C4-2B (cell line): Measurements from ENCODE around the gene ATP11B.
"Not testable (repeated sequence)": the region's sequence is repeated elsewhere in the genome, so short reads cannot be mapped to it uniquely, and the experiment has no call there.

Experiments
- H3K27ac ChIP-seq: fragments of 450-650 bp; 2 replicates; pipeline ENCODE4 v1.5.1; 2017
- ZFX ChIP-seq: fragments of 450-650 bp; IDR thresholded peaks from 2 replicates; pipeline ENCODE4 v1.6.1; 2017
- TF ChIP-seq, protein P1 (sequence below): fragments of 450-650 bp; conservative IDR thresholded peaks from 2 replicates; pipeline ENCODE4 v1.5.1; 2017; ENCODE audit warnings: mild to moderate bottlenecking

Gene ATP11B

DNA sequence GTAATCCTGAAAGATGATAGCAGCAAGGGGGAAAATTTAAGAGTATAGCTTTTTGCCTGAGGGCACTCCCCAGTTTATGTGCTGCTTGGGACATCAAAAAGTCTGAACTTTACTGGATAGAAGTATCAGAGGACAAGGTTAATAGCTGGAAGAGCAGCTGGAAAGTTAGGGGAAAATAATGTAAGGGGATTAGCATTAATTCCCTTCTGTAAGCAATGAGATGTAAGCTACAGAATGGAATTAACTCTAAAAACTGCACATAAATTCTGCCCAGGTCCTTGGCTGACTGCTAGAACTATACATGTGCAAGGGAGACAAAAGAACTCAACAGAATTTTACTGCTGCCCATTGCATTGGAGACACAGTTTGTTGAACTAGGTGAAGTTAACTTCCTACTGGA lies 55.6 kb downstream of the ATP11B start:
- TF ChIP-seq ZFX = no peak
- TF ChIP-seq, protein P1, sequence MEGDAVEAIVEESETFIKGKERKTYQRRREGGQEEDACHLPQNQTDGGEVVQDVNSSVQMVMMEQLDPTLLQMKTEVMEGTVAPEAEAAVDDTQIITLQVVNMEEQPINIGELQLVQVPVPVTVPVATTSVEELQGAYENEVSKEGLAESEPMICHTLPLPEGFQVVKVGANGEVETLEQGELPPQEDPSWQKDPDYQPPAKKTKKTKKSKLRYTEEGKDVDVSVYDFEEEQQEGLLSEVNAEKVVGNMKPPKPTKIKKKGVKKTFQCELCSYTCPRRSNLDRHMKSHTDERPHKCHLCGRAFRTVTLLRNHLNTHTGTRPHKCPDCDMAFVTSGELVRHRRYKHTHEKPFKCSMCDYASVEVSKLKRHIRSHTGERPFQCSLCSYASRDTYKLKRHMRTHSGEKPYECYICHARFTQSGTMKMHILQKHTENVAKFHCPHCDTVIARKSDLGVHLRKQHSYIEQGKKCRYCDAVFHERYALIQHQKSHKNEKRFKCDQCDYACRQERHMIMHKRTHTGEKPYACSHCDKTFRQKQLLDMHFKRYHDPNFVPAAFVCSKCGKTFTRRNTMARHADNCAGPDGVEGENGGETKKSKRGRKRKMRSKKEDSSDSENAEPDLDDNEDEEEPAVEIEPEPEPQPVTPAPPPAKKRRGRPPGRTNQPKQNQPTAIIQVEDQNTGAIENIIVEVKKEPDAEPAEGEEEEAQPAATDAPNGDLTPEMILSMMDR = no peak
- no peak overlapping the region for H3K27ac ChIP-seq

DNA sequence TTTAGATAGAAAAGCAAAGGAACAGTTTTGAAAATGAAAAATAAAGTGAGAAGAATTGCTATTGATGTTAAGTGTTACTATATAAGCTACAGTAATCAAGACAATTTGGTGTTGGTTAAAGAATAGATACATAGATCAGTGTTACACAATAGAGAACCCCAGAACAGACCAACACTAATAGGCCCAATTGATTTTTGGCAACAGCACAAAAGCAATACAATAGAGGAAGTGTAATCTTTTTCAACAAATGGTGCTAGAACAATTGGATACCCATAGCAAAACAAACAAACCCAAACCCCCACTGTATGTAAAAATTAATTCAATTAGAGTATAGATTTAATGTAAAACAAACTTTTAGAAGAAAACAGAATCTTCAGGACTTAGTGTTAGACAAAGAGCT lies 61.8 kb downstream of the ATP11B start:
- TF ChIP-seq, protein P1 = no peak
- TF ChIP-seq ZFX = no peak
- no peak overlapping the region for H3K27ac ChIP-seq

DNA sequence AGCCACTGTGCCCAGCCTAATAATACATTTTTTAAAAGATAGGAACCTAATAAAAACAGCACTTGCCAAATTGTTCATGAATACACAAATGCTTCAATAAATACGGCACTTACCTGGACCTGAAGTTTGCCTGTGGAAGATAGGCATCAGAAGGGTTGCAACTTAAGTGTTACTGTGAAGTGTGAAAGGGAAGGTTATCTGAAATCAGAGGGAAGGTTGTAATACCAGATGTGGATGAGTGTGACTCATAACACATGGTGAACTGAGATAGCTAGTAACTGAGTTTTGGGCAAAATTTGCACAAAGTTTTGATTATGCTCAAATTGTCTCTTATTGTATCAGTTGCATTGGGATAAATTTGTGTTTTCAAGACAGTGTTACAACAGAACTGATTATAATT lies 68.0 kb downstream of the ATP11B start:
- H3K27ac ChIP-seq = no peak overlapping the region
- TF ChIP-seq, protein P1 = no peak
- TF ChIP-seq ZFX = no peak

DNA sequence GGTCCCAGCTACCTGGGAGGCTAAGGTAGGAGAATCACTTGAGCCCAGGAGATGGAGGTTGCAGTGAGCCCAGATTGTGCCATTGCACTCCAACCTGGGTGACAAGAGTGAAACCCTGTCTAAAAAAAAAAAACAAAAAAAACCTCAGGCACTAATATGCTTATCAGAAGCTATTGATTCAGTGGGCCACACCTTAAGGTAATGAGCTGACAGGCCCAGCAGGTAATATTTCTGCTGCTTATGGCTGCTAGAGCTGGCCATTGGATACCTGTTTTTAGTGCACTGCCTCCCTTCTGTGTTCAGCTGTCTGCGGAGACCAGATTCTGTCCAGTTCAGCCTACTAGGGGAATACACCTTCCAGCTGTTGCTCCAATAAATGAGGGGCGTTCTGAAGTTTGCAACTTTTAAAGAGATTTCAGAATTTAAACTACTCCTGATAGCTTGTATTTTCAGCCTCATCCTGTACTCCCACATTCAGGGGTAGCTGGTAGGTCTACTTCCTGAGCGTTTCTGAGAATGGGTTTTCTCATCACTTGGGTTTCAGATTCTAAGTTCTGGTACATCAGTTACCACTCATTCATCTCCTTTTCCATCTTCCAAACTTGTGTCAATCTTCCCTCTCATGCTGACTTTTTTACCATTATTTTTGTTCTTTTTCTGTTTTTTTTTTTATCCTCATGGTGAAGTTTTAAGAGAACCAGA lies 69.0 kb downstream of the ATP11B start:
- H3K27ac ChIP-seq = no peak overlapping the region
- TF ChIP-seq, protein P1 = no peak
- TF ChIP-seq ZFX = no peak

DNA sequence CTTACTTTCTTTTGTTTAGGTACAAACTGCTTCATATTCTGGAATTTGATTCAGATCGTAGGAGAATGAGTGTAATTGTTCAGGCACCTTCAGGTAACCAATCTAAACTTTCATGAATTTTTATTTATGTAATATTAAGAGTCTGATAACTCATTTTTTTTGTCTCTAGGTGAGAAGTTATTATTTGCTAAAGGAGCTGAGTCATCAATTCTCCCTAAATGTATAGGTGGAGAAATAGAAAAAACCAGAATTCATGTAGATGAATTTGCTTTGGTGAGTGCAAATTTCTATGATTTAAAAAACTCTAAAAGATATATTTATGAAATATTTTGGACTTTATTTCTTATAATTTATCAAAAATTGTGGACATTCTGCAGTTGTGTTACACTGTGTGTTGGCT lies 75.8 kb downstream of the ATP11B start:
- TF ChIP-seq, protein P1 = no peak
- TF ChIP-seq ZFX = no peak
- H3K27ac ChIP-seq = no peak overlapping the region

DNA sequence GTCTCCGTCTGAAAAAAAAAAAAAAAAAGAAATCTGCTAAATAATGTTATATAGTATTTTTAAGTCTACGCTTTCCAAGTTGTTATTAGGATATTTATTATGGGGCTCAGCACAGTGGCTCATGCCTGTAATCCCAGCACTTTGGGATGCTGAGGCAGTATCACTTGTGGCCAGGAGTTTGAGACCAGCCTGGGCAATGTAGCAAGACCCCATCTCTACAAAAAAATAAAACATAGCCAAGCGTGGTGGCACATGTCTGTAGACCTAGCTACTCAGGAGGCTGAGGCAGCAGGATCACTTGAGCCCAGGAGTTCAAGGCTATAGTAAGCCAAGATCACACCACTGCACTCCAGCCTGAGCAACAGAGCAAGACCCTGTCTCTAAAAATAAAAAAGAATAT lies 77.6 kb downstream of the ATP11B start:
- not testable (repeated sequence) for H3K27ac ChIP-seq

DNA sequence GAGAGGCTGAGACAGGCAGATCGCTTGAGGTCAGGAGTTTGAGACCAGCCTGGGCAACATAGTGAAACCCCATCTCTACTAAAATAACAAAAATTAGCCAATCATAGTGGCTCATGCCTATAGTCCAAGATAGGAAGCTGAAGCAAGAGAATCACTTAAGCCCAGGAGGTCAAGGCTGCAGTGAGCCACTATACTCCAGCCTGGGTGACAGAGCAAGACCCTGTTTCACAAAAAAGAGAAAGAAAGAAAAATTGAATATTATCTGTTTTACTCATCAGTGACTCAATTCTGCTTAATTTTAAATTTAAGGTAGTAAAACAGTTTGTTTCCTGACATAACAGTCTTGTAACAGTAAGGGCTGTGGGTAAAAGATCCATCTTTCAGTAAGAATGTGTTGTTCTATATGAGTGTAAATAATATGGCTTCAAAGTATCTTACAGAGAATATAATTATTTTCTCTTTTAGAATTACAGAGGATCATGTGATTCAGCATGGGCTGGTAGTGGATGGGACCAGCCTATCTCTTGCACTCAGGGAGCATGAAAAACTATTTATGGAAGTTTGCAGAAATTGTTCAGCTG lies 85.8 kb downstream of the ATP11B start:
- no peak overlapping the region for H3K27ac ChIP-seq
- TF ChIP-seq, protein P1 = no peak
- no peak for TF ChIP-seq ZFX

DNA sequence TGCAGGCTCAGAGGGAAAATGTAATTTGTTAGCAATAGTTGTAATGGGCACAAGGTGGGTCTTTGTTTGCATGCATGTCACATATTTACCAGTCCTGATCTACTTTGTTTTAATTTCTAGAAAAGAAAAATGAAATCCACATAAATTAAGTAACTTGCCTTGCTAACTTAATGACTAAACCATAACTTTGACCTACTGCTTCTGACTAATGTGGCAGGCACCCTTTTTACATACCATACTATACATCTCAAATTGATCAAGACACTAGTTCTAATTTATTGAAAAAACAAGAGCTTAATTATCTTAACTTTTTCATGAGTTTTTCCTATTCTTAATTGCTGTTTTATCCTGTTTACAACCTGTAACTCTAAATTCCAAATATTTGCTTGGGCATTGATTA lies 93.2 kb downstream of the ATP11B start:
- no peak overlapping the region for H3K27ac ChIP-seq
- no peak for TF ChIP-seq ZFX
